ENCODE data around the gene SPATA18.

The SPATA18 gene

DNA sequence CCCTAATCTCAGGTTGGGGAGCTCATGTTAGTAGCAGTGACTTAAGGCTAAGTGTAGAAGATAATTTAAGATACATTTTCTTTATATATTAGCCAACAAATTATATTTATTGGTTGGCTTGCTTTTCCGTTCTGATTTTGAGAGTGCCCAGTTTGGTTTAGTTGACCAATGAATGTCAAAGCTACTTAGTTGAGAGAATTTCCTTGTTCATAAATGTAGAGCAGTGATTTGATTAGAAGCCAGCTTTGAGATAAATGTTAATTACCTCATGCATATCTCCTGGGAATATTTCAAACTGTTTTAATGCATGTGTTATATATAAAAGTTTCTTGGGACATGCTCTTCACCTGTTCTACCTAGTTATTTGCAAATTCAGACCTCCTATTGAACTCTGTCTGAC, 44.3 kb downstream of the SPATA18 start:
- no peak overlapping the region for H3K4me3 ChIP-seq (ENCODE audit: low read length)
- H3K9me3 ChIP-seq (ENCODE audit: control insufficient read depth, low read depth, low read length): no peaks in the 10 kb centered on the region
- no peak overlapping the region for H3K9ac ChIP-seq (ENCODE audit: low read length)
- no peaks in the 10 kb centered on the region for H3K27me3 ChIP-seq (ENCODE audit: control insufficient read depth, insufficient read depth, low read length)
- H3K4me1 ChIP-seq (ENCODE audit: control insufficient read depth, low read depth, low read length): no peaks in the 10 kb centered on the region
- H3K36me3 ChIP-seq (ENCODE audit: control insufficient read depth, low read depth, low read length): no peaks in the 10 kb centered on the region
- no peak overlapping the region for H3K27ac ChIP-seq (ENCODE audit: low read length)

GRCh38 chr4:52096048-52096447, 44.9 kb downstream of the SPATA18 start:
- Histone ChIP-seq H3K9ac (ENCODE audit: low read length) (no peak overlapping the region), H3K4me1 (ENCODE audit: control insufficient read depth, low read depth, low read length) (no peaks in the 10 kb centered on the region), H3K36me3 (ENCODE audit: control insufficient read depth, low read depth, low read length) (no peaks in the 10 kb centered on the region), H3K9me3 (ENCODE audit: control insufficient read depth, low read depth, low read length) (no peaks in the 10 kb centered on the region), H3K4me3 (ENCODE audit: low read length) (no peak overlapping the region), H3K27me3 (ENCODE audit: control insufficient read depth, insufficient read depth, low read length) (no peaks in the 10 kb centered on the region), H3K27ac (ENCODE audit: low read length) (no peak overlapping the region)

- no peak overlapping the region for H3K4me3 ChIP-seq (ENCODE audit: low read length)
- no peaks in the 10 kb centered on the region for H3K36me3 ChIP-seq (ENCODE audit: control insufficient read depth, low read depth, low read length)
- H3K9me3 ChIP-seq (ENCODE audit: control insufficient read depth, low read depth, low read length): no peaks in the 10 kb centered on the region
- H3K9ac ChIP-seq (ENCODE audit: low read length): no peak overlapping the region
- H3K27me3 ChIP-seq (ENCODE audit: control insufficient read depth, insufficient read depth, low read length): no peaks in the 10 kb centered on the region
- H3K4me1 ChIP-seq (ENCODE audit: control insufficient read depth, low read depth, low read length): no peaks in the 10 kb centered on the region
- no peak overlapping the region for H3K27ac ChIP-seq (ENCODE audit: low read length)
These were observed 47.5 kb downstream of the SPATA18 start for GRCh38 chr4:52098618-52099017.

DNA sequence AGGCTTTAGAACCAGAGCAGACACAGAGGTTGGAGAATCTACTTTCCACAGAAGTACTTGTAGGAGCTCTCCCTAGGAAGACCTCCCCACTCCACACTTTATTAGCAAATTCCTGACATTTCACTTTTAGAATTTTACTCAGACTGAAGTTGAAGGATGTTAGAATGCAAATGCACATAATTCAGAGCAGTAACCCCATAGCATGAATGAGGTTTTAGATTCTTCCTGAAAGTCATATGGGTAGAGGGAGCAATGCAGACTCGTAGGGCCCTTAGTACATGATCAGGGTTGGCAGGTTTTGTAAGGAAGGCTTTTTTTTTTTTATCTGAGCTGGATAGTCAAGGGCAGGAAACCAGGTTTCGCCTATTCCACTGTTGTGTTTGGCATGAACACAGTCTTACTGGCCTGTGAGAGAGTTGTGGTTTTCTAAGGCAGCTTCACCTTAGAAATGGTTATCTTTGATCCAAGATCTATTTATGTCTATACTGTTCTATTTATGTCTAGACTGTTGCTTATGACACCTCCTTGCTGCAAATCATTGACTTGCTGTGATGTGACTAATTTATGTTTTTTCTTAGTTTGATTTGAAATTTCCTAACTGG, 48.9 kb downstream of the SPATA18 start:
- H3K27me3 ChIP-seq (ENCODE audit: control insufficient read depth, insufficient read depth, low read length): no peaks in the 10 kb centered on the region
- no peak overlapping the region for H3K9ac ChIP-seq (ENCODE audit: low read length)
- no peak overlapping the region for H3K4me3 ChIP-seq (ENCODE audit: low read length)
- no peaks in the 10 kb centered on the region for H3K9me3 ChIP-seq (ENCODE audit: control insufficient read depth, low read depth, low read length)
- H3K27ac ChIP-seq (ENCODE audit: low read length): no peak overlapping the region
- H3K4me1 ChIP-seq (ENCODE audit: control insufficient read depth, low read depth, low read length): no peaks in the 10 kb centered on the region
- H3K36me3 ChIP-seq (ENCODE audit: control insufficient read depth, low read depth, low read length): no peaks in the 10 kb centered on the region

- Histone ChIP-seq H3K4me1 (ENCODE audit: control insufficient read depth, low read depth, low read length) (no peaks in the 10 kb centered on the region), H3K27ac (ENCODE audit: low read length) (no peak overlapping the region), H3K4me3 (ENCODE audit: low read length) (no peak overlapping the region), H3K27me3 (ENCODE audit: control insufficient read depth, insufficient read depth, low read length) (no peaks in the 10 kb centered on the region), H3K36me3 (ENCODE audit: control insufficient read depth, low read depth, low read length) (no peaks in the 10 kb centered on the region), H3K9ac (ENCODE audit: low read length) (no peak overlapping the region), H3K9me3 (ENCODE audit: control insufficient read depth, low read depth, low read length) (no peaks in the 10 kb centered on the region)
These were observed 51.5 kb downstream of the SPATA18 start for GRCh38 chr4:52102587-52102986.

- Histone ChIP-seq H3K27me3 (ENCODE audit: control insufficient read depth, insufficient read depth, low read length) (no peaks in the 10 kb centered on the region), H3K27ac (ENCODE audit: low read length) (no peak overlapping the region), H3K36me3 (ENCODE audit: control insufficient read depth, low read depth, low read length) (no peaks in the 10 kb centered on the region), H3K4me3 (ENCODE audit: low read length) (no peak overlapping the region), H3K9me3 (ENCODE audit: control insufficient read depth, low read depth, low read length) (no peaks in the 10 kb centered on the region), H3K4me1 (ENCODE audit: control insufficient read depth, low read depth, low read length) (no peaks in the 10 kb centered on the region), H3K9ac (ENCODE audit: low read length) (no peak overlapping the region)
These were observed 52.2 kb downstream of the SPATA18 start for GRCh38 chr4:52103319-52103718.

DNA sequence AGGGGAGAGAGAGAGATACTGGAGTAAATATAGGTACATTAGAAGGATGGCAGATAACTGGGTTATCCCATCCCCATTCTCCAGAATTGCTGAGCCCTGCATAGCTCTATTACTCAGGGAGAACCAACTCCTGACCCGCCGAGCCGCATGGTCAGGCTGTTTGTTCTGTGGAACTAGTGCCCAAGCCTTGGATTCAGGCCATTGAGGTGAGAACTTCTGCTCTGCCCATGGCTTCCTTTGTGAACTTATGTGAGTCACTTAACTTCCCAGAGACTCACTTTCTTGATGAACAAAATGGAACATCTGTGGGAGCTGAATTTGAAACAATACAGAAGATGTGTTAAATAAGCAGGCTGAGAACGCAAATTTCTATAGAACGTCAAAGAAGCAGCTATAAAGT, 54.2 kb downstream of the SPATA18 start:
- no peak overlapping the region for H3K27ac ChIP-seq (ENCODE audit: low read length)
- H3K4me1 ChIP-seq (ENCODE audit: control insufficient read depth, low read depth, low read length): no peaks in the 10 kb centered on the region
- H3K4me3 ChIP-seq (ENCODE audit: low read length): no peak overlapping the region
- no peak overlapping the region for H3K9ac ChIP-seq (ENCODE audit: low read length)
- no peaks in the 10 kb centered on the region for H3K36me3 ChIP-seq (ENCODE audit: control insufficient read depth, low read depth, low read length)
- H3K9me3 ChIP-seq (ENCODE audit: control insufficient read depth, low read depth, low read length): no peaks in the 10 kb centered on the region
- no peaks in the 10 kb centered on the region for H3K27me3 ChIP-seq (ENCODE audit: control insufficient read depth, insufficient read depth, low read length)

DNA sequence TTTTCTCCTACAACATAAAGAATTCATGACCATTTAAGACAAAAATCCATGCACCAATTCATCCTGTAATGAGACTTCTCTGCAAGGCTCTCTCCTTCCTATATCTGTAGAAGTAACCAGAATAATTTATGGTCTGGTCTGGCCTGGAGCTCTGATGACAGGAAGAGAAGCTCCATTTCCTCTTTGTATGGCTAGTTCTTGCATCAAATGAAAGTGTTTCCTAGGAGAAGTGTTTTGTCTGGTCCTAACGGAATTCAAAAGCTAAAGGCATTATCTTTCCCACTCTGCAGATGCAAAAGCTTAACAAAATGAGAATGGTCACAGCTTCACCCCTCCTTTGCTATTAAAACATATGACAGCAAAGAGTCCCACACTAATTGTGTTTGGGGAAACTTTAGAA, 55.1 kb downstream of the SPATA18 start:
- no peak overlapping the region for H3K9ac ChIP-seq (ENCODE audit: low read length)
- no peak overlapping the region for H3K4me3 ChIP-seq (ENCODE audit: low read length)
- no peaks in the 10 kb centered on the region for H3K27me3 ChIP-seq (ENCODE audit: control insufficient read depth, insufficient read depth, low read length)
- H3K9me3 ChIP-seq (ENCODE audit: control insufficient read depth, low read depth, low read length): no peaks in the 10 kb centered on the region
- no peaks in the 10 kb centered on the region for H3K4me1 ChIP-seq (ENCODE audit: control insufficient read depth, low read depth, low read length)
- no peak overlapping the region for H3K27ac ChIP-seq (ENCODE audit: low read length)
- H3K36me3 ChIP-seq (ENCODE audit: control insufficient read depth, low read depth, low read length): no peaks in the 10 kb centered on the region

- Histone ChIP-seq H3K9ac (ENCODE audit: low read length) (no peak overlapping the region), H3K36me3 (ENCODE audit: control insufficient read depth, low read depth, low read length) (no peaks in the 10 kb centered on the region), H3K9me3 (ENCODE audit: control insufficient read depth, low read depth, low read length) (no peaks in the 10 kb centered on the region), H3K4me1 (ENCODE audit: control insufficient read depth, low read depth, low read length) (no peaks in the 10 kb centered on the region), H3K27me3 (ENCODE audit: control insufficient read depth, insufficient read depth, low read length) (no peaks in the 10 kb centered on the region), H3K27ac (ENCODE audit: low read length) (no peak overlapping the region), H3K4me3 (ENCODE audit: low read length) (no peak overlapping the region)
These were observed 55.6 kb downstream of the SPATA18 start for GRCh38 chr4:52106660-52107059.

DNA sequence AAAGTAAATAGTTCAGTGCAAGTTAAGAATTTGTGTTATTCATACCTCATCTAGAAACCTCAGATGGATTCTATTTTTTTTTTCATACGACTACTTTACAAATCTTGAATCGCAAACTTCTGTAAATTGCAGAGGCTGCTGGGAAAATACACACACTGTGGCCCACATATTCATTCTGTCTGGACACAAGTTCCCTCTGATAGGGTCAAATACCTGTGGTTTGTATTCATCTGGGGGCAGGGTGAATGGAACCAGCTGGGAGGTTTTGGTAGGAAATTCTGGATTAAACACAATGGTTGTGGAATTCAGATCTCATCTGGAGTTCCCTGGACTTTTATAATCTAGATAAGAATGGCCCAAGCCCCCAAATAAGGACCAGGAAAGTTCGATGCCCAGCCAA, 56.2 kb downstream of the SPATA18 start:
- H3K9me3 ChIP-seq (ENCODE audit: control insufficient read depth, low read depth, low read length): no peaks in the 10 kb centered on the region
- H3K27me3 ChIP-seq (ENCODE audit: control insufficient read depth, insufficient read depth, low read length): no peaks in the 10 kb centered on the region
- H3K27ac ChIP-seq (ENCODE audit: low read length): no peak overlapping the region
- H3K4me1 ChIP-seq (ENCODE audit: control insufficient read depth, low read depth, low read length): no peaks in the 10 kb centered on the region
- H3K36me3 ChIP-seq (ENCODE audit: control insufficient read depth, low read depth, low read length): no peaks in the 10 kb centered on the region
- H3K4me3 ChIP-seq (ENCODE audit: low read length): no peak overlapping the region
- H3K9ac ChIP-seq (ENCODE audit: low read length): no peak overlapping the region

- Histone ChIP-seq H3K27me3 (ENCODE audit: control insufficient read depth, insufficient read depth, low read length) (no peaks in the 10 kb centered on the region), H3K27ac (ENCODE audit: low read length) (no peak overlapping the region), H3K9ac (ENCODE audit: low read length) (no peak overlapping the region)
These were observed 56.6 kb downstream of the SPATA18 start for GRCh38 chr4:52107745-52108144.

GRCh38 chr4:52110171-52110570, 59.1 kb downstream of the SPATA18 start:
- Histone ChIP-seq H3K27me3 (ENCODE audit: control insufficient read depth, insufficient read depth, low read length) (no peaks in the 10 kb centered on the region), H3K9me3 (ENCODE audit: control insufficient read depth, low read depth, low read length) (no peaks in the 10 kb centered on the region), H3K36me3 (ENCODE audit: control insufficient read depth, low read depth, low read length) (no peaks in the 10 kb centered on the region), H3K27ac (ENCODE audit: low read length) (no peak overlapping the region), H3K9ac (ENCODE audit: low read length) (no peak overlapping the region), H3K4me1 (ENCODE audit: control insufficient read depth, low read depth, low read length) (no peaks in the 10 kb centered on the region), H3K4me3 (ENCODE audit: low read length) (no peak overlapping the region)

More at GRCh38 chr4:52107745-52108144, 56.6 kb downstream of the SPATA18 start:
- Histone ChIP-seq H3K4me3 (ENCODE audit: low read length) (no peak overlapping the region), H3K36me3 (ENCODE audit: control insufficient read depth, low read depth, low read length) (no peaks in the 10 kb centered on the region), H3K9me3 (ENCODE audit: control insufficient read depth, low read depth, low read length) (no peaks in the 10 kb centered on the region), H3K4me1 (ENCODE audit: control insufficient read depth, low read depth, low read length) (no peaks in the 10 kb centered on the region)

Measured in iPS-18a (cell line).